H1 (cell line): ENCODE measurements around the gene ELL. TPM values are rescaled to one million over a fixed set of nuclear protein-coding genes. Genes with fewer than 3 reads are reported as not detected.

Source experiments
- CTCF ChIA-PET: fragments of 300-600 bp; sonication (Branson Sonifier 250); formaldehyde crosslinking; loops from one replicate; lab custom pipeline; 2021; ENCODE audit not compliant: partially characterized antibody; lab: Charles Lee
- POLR2A ChIA-PET: fragments of 300-600 bp; sonication (Branson Sonifier 250); formaldehyde crosslinking; loops from one replicate; lab custom pipeline; 2021; ENCODE audit warnings: inconsistent platforms; ENCODE audit not compliant: partially characterized antibody; lab: Charles Lee
- DNase-seq, 2 experiments: peaks; one replicate each; pipeline versions ENCODE4 v3.0.0 to v3.0.0-alpha.2; 2010 to 2022; ENCODE audit warnings: low spot score in 2 of 2, low read depth in 1 of 2, mixed read lengths in 1 of 2
- FAIRE-seq: peaks from 2 replicates; lab custom pipeline; 2011; peaks lifted over from hg19 to GRCh38; lab: Jason Lieb, UNC
- H2AFZ ChIP-seq: 2 replicates; pipeline ENCODE4 v1.8.1; 2012; ENCODE audit warnings: low read length, inconsistent platforms
- H2AK5ac ChIP-seq: 2 replicates; pipeline ENCODE4 v1.6.1; 2013; ENCODE audit warnings: low read depth, low read length
- H2BK120ac ChIP-seq: replicated peaks from 2 replicates; pipeline ENCODE3; 2013; ENCODE audit warnings: low read depth, low read length, inconsistent platforms
- H2BK12ac ChIP-seq: 2 replicates; pipeline ENCODE4 v1.6.1; 2013; ENCODE audit warnings: low read depth, low read length
- H2BK15ac ChIP-seq: 2 replicates; pipeline ENCODE4 v1.6.1; 2013; ENCODE audit warnings: low read length
- H2BK20ac ChIP-seq: 2 replicates; pipeline ENCODE4 v1.6.1; 2013; ENCODE audit warnings: low read length
- H2BK5ac ChIP-seq: 2 replicates; pipeline ENCODE4 v1.6.1; 2013; ENCODE audit warnings: low read depth, low read length
- H3K14ac ChIP-seq: 2 replicates; pipeline ENCODE4 v1.6.1; 2013; ENCODE audit warnings: inconsistent platforms; ENCODE audit not compliant: insufficient read length
- H3K18ac ChIP-seq: 2 replicates; pipeline ENCODE4 v1.6.1; 2013; ENCODE audit warnings: low read length; ENCODE audit errors: extremely low read depth
- H3K23ac ChIP-seq: 2 replicates; pipeline ENCODE4 v1.6.1; 2013; ENCODE audit warnings: inconsistent platforms; ENCODE audit not compliant: insufficient read length
- H3K23me2 ChIP-seq: 2 replicates; pipeline ENCODE4 v1.6.1; 2013; ENCODE audit warnings: low read depth, low read length
- H3K27ac ChIP-seq: 2 replicates; pipeline ENCODE4 v1.6.1; 2011; ENCODE audit warnings: low read depth, low read length, inconsistent platforms
- H3K27me3 ChIP-seq, 4 experiments: replicated peaks in 1 of 4; 1 replicate in 1 of 4; 2 replicates in 3 of 4; pipeline versions ENCODE4 v1.6.1 to v1.8.1; 2011 to 2013; ENCODE audit warnings: low read length in 3 of 4, mild to moderate bottlenecking in 3 of 4, inconsistent platforms in 2 of 4, mixed read lengths in 2 of 4, moderate library complexity in 1 of 4; ENCODE audit not compliant: control insufficient read depth in 3 of 4, insufficient read depth in 3 of 4; ENCODE audit errors: extremely low read depth in 1 of 4
- H3K36me3 ChIP-seq, 4 experiments: 2 replicates each; pipeline versions ENCODE4 v1.6.1 to v1.8.1; 2011 to 2013; ENCODE audit warnings: mild to moderate bottlenecking in 4 of 4, low read length in 3 of 4, moderate library complexity in 2 of 4, control low read depth in 1 of 4, inconsistent platforms in 1 of 4; ENCODE audit not compliant: insufficient read depth in 4 of 4, control insufficient read depth in 2 of 4
- H3K4ac ChIP-seq: replicated peaks from 2 replicates; pipeline ENCODE3; 2013; ENCODE audit warnings: low read length, low read depth, mixed read lengths, inconsistent platforms; ENCODE audit not compliant: insufficient read length
- H3K4me1 ChIP-seq, 4 experiments: replicated peaks in 1 of 4; 1 replicate in 1 of 4; 2 replicates in 3 of 4; pipeline versions ENCODE4 v1.6.1 to v1.8.1; 2011 to 2013; ENCODE audit warnings: low read length in 3 of 4, inconsistent platforms in 2 of 4, mixed read lengths in 1 of 4; ENCODE audit not compliant: insufficient read depth in 4 of 4, control insufficient read depth in 3 of 4
- H3K4me2 ChIP-seq, 2 experiments: 2 replicates each; pipeline versions ENCODE4 v1.6.1 to v1.8.1; 2011 to 2013; ENCODE audit warnings: low read depth in 2 of 2, low read length in 2 of 2, control low read depth in 1 of 2, inconsistent platforms in 1 of 2, mild to moderate bottlenecking in 1 of 2; ENCODE audit not compliant: insufficient read depth in 1 of 2
- H3K4me3 ChIP-seq, 4 experiments: fragments of 200-600, 300-600 bp in 1 of 4; sonication (generic), shearing (Covaris generic), sonication (Bioruptor Twin) in 1 of 4; 2 replicates each; pipeline versions ENCODE4 v1.5.1 to v1.8.1; 2011 to 2016; ENCODE audit warnings: low read length in 4 of 4, low read depth in 3 of 4, control low read depth in 2 of 4, inconsistent platforms in 2 of 4, mild to moderate bottlenecking in 2 of 4, mixed read lengths in 1 of 4, moderate library complexity in 1 of 4; ENCODE audit not compliant: insufficient read depth in 2 of 4; ENCODE audit errors: extremely low read depth in 1 of 4
- H3K56ac ChIP-seq: replicated peaks from 2 replicates; pipeline ENCODE3; 2013; ENCODE audit warnings: low read depth, mild to moderate bottlenecking, mixed read lengths, low read length, inconsistent platforms; ENCODE audit not compliant: insufficient read length
- H3K79me1 ChIP-seq: 2 replicates; pipeline ENCODE4 v1.6.1; 2013; ENCODE audit warnings: low read depth, low read length, control low read depth
- H3K79me2 ChIP-seq, 2 experiments: 2 replicates each; pipeline versions ENCODE4 v1.6.1 to v1.8.1; 2012 to 2013; ENCODE audit warnings: low read length in 2 of 2, mild to moderate bottlenecking in 2 of 2, inconsistent platforms in 1 of 2; ENCODE audit not compliant: insufficient read depth in 2 of 2, control insufficient read depth in 1 of 2
- H3K9ac ChIP-seq, 4 experiments: replicated peaks in 1 of 4; 1 replicate in 1 of 4; 2 replicates in 3 of 4; pipeline versions ENCODE4 v1.6.1 to v1.8.1; 2011 to 2013; ENCODE audit warnings: low read depth in 3 of 4, low read length in 3 of 4, control low read depth in 2 of 4, mild to moderate bottlenecking in 2 of 4, moderate library complexity in 2 of 4, inconsistent platforms in 1 of 4; ENCODE audit errors: extremely low read depth in 1 of 4
- H3K9me3 ChIP-seq, 2 experiments: 2 replicates each; pipeline versions ENCODE4 v1.6.1 to v1.8.1; 2012 to 2013; ENCODE audit warnings: mild to moderate bottlenecking in 2 of 2, moderate library complexity in 2 of 2, control low read depth in 1 of 2, inconsistent platforms in 1 of 2, low read depth in 1 of 2, low read length in 1 of 2, mixed read lengths in 1 of 2; ENCODE audit not compliant: insufficient read depth in 2 of 2
- H4K20me1 ChIP-seq, 2 experiments: replicated peaks in 1 of 2; 2 replicates each; pipeline versions ENCODE3 to v1.8.1; 2011 to 2013; ENCODE audit warnings: inconsistent platforms in 2 of 2, low read length in 2 of 2, mild to moderate bottlenecking in 1 of 2; ENCODE audit not compliant: insufficient read depth in 2 of 2, control insufficient read depth in 1 of 2
- H4K5ac ChIP-seq: 2 replicates; pipeline ENCODE4 v1.6.1; 2013; ENCODE audit warnings: low read length, low read depth, mixed read lengths, inconsistent platforms; ENCODE audit not compliant: insufficient read length
- H4K8ac ChIP-seq: 2 replicates; pipeline ENCODE4 v1.8.0; 2013; ENCODE audit warnings: mild to moderate bottlenecking, moderate library complexity, low read length, inconsistent platforms; ENCODE audit not compliant: insufficient read depth; ENCODE audit errors: extremely low read depth
- H4K91ac ChIP-seq: replicated peaks from 2 replicates; pipeline ENCODE3; 2013; ENCODE audit warnings: low read length, mixed read lengths, inconsistent platforms; ENCODE audit not compliant: insufficient read length
- BACH1 ChIP-seq: IDR thresholded peaks from 2 replicates; pipeline ENCODE4 v1.6.1; 2012; ENCODE audit warnings: low read length, improper control_type of control experiment
- BCL11A ChIP-seq, 2 experiments: IDR thresholded peaks; one replicate each; pipeline ENCODE4 v1.6.1; 2011; ENCODE audit warnings: low read depth in 2 of 2, low read length in 2 of 2, mild to moderate bottlenecking in 2 of 2
- CEBPB ChIP-seq: IDR thresholded peaks from 2 replicates; pipeline ENCODE4 v1.6.1; 2012; ENCODE audit warnings: low read depth, low read length
- CHD1 ChIP-seq: IDR thresholded peaks from 2 replicates; pipeline ENCODE4 v1.6.1; 2012; ENCODE audit warnings: low read depth, low read length, improper control_type of control experiment
- CREB1 ChIP-seq: IDR thresholded peaks from 2 replicates; pipeline ENCODE4 v1.6.1; 2012; ENCODE audit warnings: inconsistent platforms
- EGR1 ChIP-seq: IDR thresholded peaks from 2 replicates; pipeline ENCODE4 v1.6.1; 2011; ENCODE audit warnings: low read depth, low read length, borderline replicate concordance
- GTF2F1 ChIP-seq: IDR thresholded peaks from 2 replicates; pipeline ENCODE4 v1.6.1; 2012; ENCODE audit warnings: low read depth, low read length, improper control_type of control experiment, borderline replicate concordance
- HDAC2 ChIP-seq, 2 experiments: fragments of 300-600 bp in 1 of 2; sonication (generic) in 1 of 2; IDR thresholded peaks; 2 replicates each; pipeline ENCODE4 v1.6.1; 2011 to 2012; ENCODE audit warnings: low read depth in 2 of 2, low read length in 2 of 2, mild to moderate bottlenecking in 2 of 2, moderate library complexity in 2 of 2, borderline replicate concordance in 1 of 2, inconsistent platforms in 1 of 2
- SIN3A ChIP-seq, 2 experiments: IDR thresholded peaks in 1 of 2; conservative IDR thresholded peaks in 1 of 2; 2 replicates each; pipeline ENCODE4 v1.6.1; 2011 to 2012; ENCODE audit warnings: low read length in 2 of 2, improper control_type of control experiment in 1 of 2, low read depth in 1 of 2, mild to moderate bottlenecking in 1 of 2
- SIRT6 ChIP-seq: IDR thresholded peaks from one replicate; pipeline ENCODE4 v1.7.1; 2012; ENCODE audit warnings: low read length, inconsistent platforms
- WGBS, 2 experiments: shearing (Covaris generic) in 1 of 2; methylation state at CpG; one replicate each; pipeline versions ENCODE4 v1.1.6 to v1.1.7; 2013 to 2015; ENCODE audit warnings: low lambda C conversion rate in 2 of 2, mixed read lengths in 2 of 2, inconsistent platforms in 1 of 2, low coverage in 1 of 2, missing lambda C conversion rate in 1 of 2; ENCODE audit not compliant: insufficient replicate concordance in 2 of 2, insufficient coverage in 1 of 2, insufficient read length in 1 of 2; ENCODE audit errors: extremely low coverage in 1 of 2, missing lambda C conversion rate in 1 of 2; 5-methylcytosine and 5-hydroxymethylcytosine counted together
- polyA plus RNA-seq, 7 experiments: library from polyadenylated mRNA; depleted of rRNA in 3 of 7; stranded (reverse) in 5 of 7; unstranded in 2 of 7; fragments of >200 nt in 5 of 7; fragments of 200-250 nt in 2 of 7; gene quantifications; 1 replicate in 5 of 7; 2 replicates in 1 of 7; 4 replicates in 1 of 7; pipeline versions ENCODE4 v1.2.1 to v1.2.3, GENCODE V29; 2011 to 2013; ENCODE audit warnings: missing spikeins in 2 of 7, mixed read lengths in 2 of 7
- total RNA-seq: library from RNA; stranded (reverse); fragmentation: NEBNext Ultra II Directional; extraction: Animal tissue kit (Norgen Biotek cat#: 25700); gene quantifications from 2 replicates; pipeline ENCODE4 v1.2.1, GENCODE V29; 2021
- TF ChIP-seq, protein P1 (sequence below): IDR thresholded peaks from 2 replicates; pipeline ENCODE4 v1.6.1; 2012; ENCODE audit warnings: inconsistent platforms

The ELL gene
- total and polyA plus RNA-seq, 2 of the 8 experiments (the other 6 are each of a cell fraction or from before 2014, with no cell fraction given) = 5.2 to 10.5 TPM

DNA sequence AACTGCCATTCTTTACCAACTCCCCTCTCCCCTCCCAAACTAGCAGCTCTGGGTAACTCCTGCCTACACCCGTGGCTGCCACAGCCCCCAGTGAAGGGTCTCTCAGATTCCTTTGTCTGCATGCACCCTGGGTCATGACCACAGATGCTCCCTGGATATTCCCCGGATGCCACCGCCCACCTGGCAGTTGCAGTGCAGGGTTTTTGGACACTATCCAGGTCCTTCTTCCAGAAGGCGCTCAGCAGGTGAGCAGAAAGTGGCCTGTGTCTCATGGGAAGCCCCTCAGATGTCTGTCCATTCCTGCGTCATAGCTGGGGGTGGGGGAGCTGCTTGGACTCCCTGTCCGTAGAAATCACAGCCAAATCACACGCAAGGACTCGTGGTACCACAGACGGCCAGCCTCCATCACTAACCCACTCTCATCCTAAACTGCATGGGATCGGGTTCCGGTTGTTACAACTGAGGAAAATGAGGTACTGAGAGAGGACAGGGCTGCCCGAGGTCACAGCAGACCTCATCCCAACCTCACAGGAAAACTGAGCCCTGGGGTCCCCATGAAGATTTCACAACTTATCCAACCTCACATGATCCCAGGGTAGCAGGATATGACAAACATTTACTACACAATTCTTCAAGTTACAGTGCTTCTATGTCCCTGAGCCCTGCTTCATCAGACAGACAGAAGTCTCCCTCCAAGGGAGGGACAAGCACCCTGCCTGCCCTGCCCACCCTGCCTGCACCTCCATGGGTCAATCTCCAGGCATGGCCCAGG lies 38.6 kb downstream of the ELL start:
- peaks cover 38% of the 10 kb centered on the region for H3K79me1 ChIP-seq
- no peak overlapping the region for H3K18ac ChIP-seq
- H3K9ac ChIP-seq = no peak overlapping the region
- H3K79me2 ChIP-seq = peaks cover 0 to 25% of the 10 kb centered on the region in 2 experiments; a peak in 1 of 4 replicates
- no peaks in the 10 kb centered on the region for H3K9me3 ChIP-seq
- no peak overlapping the region for H4K91ac ChIP-seq
- no peak overlapping the region for H2AFZ ChIP-seq
- FAIRE-seq (no peak), DNase-seq (no peak)
- H3K27ac ChIP-seq = no peak overlapping the region
- H3K23me2 ChIP-seq = 0 out of 2 replicates have a peak, but pooled peaks cover 4% of the 10 kb centered on the region
- peak overlapping the region; percentile 44; the same call in 1 of the 2 replicates for H2BK5ac ChIP-seq
- CTCF ChIA-PET = interaction anchor here (0.6 to 18.5 kb wide), 13 partner anchors 9 to 193 kb away, joined by 3 to 458 read pairs (median 5); partner anchors contain the start of gene ELL
- H3K36me3 ChIP-seq = no peaks in the 10 kb centered on the region
- peak overlapping the region; percentile 32; the same call in 1 of the 2 replicates for H2BK20ac ChIP-seq
- no peaks in the 10 kb centered on the region for H3K27me3 ChIP-seq
- H3K4me1 ChIP-seq = peaks cover 0 to 5% (median 5%) of the 10 kb centered on the region in 4 experiments; a peak in 5 of 7 replicates
- no peak overlapping the region for H3K4ac ChIP-seq
- H4K20me1 ChIP-seq = peaks cover 0 to 27% of the 10 kb centered on the region in 2 experiments
- no peak overlapping the region for H3K56ac ChIP-seq
- no peak overlapping the region for H4K8ac ChIP-seq
- no peak overlapping the region for H3K4me2 ChIP-seq
- no peak overlapping the region for H3K23ac ChIP-seq
- no peak overlapping the region for H2BK12ac ChIP-seq
- 0 out of 2 replicates have a peak overlapping the region, but pooled peaks have one; percentile 24 for H2AK5ac ChIP-seq
- WGBS, 2 experiments = 89% methylated on average over 12 of the region's 12 CpGs; no CpG with 5 or more reads in 1 of the 2 experiments
- POLR2A ChIA-PET = interaction anchor here (0.7 to 0.9 kb wide), 2 partner anchors 10 to 36 kb away, joined by 3 read pairs; no protein-coding TSS in a partner anchor
- no peak overlapping the region for H3K4me3 ChIP-seq
- no peak overlapping the region for H3K14ac ChIP-seq
- H2BK15ac ChIP-seq = no peak overlapping the region
- H4K5ac ChIP-seq = no peak overlapping the region
- H2BK120ac ChIP-seq = no peak overlapping the region
- TF ChIP-seq BCL11A (IDR thresholded peaks at IDR 0.05; ENCODE audit: low read depth in 2 of 2, low read length in 2 of 2) (no peak), HDAC2 (IDR thresholded peaks at IDR 0.05; ENCODE audit: borderline replicate concordance in 1 of 2, low read depth in 2 of 2, low read length in 2 of 2) (no peak), SIRT6 (no peak), CEBPB (no peak), CREB1 (no peak), GTF2F1 (no peak), CHD1 (no peak), BACH1 (no peak), EGR1 (no peak), SIN3A (conservative IDR thresholded peaks at IDR 0.05 in 1 of 2, IDR thresholded peaks at IDR 0.05 in 1 of 2; ENCODE audit: low read depth in 1 of 2, low read length in 2 of 2) (no peak)
- TF ChIP-seq, protein P1, sequence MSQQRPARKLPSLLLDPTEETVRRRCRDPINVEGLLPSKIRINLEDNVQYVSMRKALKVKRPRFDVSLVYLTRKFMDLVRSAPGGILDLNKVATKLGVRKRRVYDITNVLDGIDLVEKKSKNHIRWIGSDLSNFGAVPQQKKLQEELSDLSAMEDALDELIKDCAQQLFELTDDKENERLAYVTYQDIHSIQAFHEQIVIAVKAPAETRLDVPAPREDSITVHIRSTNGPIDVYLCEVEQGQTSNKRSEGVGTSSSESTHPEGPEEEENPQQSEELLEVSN = no peak
